K562 (cell line): ENCODE data around the gene UBE2D3. TPM values are rescaled to one million over a fixed set of nuclear protein-coding genes. Genes with fewer than 3 reads are reported as not detected.

ENCODE experiments used
- ARID1B ChIP-seq: fragments of 450-650 bp; IDR thresholded peaks from 2 replicates; pipeline ENCODE4 v1.6.1; 2016; ENCODE audit warnings: antibody characterized with exemption, mild to moderate bottlenecking, inconsistent platforms
- EGR1 ChIP-seq: fragments of 450-650 bp; conservative IDR thresholded peaks from 2 replicates; pipeline ENCODE4 v1.6.1; 2017; ENCODE audit warnings: mild to moderate bottlenecking
- MED1 ChIP-seq: sonication (generic); formaldehyde crosslinking; IDR thresholded peaks from 2 replicates; pipeline ENCODE4 v1.8.1; 2023; ENCODE audit warnings: missing genetic modification reagents, borderline replicate concordance
- NCOA1 ChIP-seq: fragments of 450-650 bp; IDR thresholded peaks from 2 replicates; pipeline ENCODE4 v1.6.1; 2016; ENCODE audit warnings: low read depth
- POLR3A ChIP-seq: IDR thresholded peaks from 2 replicates; pipeline ENCODE4 v1.6.1; 2011; ENCODE audit warnings: borderline replicate concordance, mild to moderate bottlenecking, moderate library complexity; ENCODE audit not compliant: insufficient read length, insufficient read depth; ENCODE audit errors: extremely low read depth
- RBBP5 ChIP-seq: fragments of 200-600 bp; sonication (generic); IDR thresholded peaks from 2 replicates; pipeline ENCODE4 v1.6.1; 2012; ENCODE audit warnings: borderline replicate concordance, mild to moderate bottlenecking, low read length, control low read depth, inconsistent platforms; ENCODE audit not compliant: insufficient read depth, poor library complexity, severe bottlenecking
- SMARCA5 ChIP-seq: fragments of 450-650 bp; IDR thresholded peaks from 2 replicates; pipeline ENCODE4 v1.6.1; 2016
- TCFL5 ChIP-seq: fragments of 250-450 bp; sonication (Bioruptor Pico); conservative IDR thresholded peaks from 2 replicates; pipeline ENCODE4 v1.6.1; 2021; ENCODE audit warnings: mild to moderate bottlenecking, moderate library complexity, matching md5 sums
- ZNF764 ChIP-seq: fragments of 250-450 bp; sonication (Bioruptor Pico); IDR thresholded peaks from 2 replicates; pipeline ENCODE4 v1.4.0; 2020; ENCODE audit warnings: low read depth, mild to moderate bottlenecking, moderate library complexity
- polyA plus RNA-seq, 8 experiments: library from polyadenylated mRNA; depleted of rRNA in 4 of 8; stranded (reverse) in 5 of 8; unstranded in 3 of 8; fragments of >200 nt; fragmentation: Nextera tagmentation in 2 of 8; fragmentation: Illumina TruSeq in 1 of 8; extraction: Ambion mirVana in 2 of 8; extraction: Trizol in 1 of 8; gene quantifications; 2 replicates each; pipeline versions ENCODE4 v1.2.1 to v1.2.3, GENCODE V29; 2011 to 2014; ENCODE audit warnings: inconsistent platforms in 1 of 8, missing spikeins in 1 of 8
- total RNA-seq, 7 experiments: library from RNA; depleted of rRNA in 6 of 7; stranded (reverse); fragments of >200 nt in 6 of 7; fragmentation: Illumina TruSeq in 2 of 7; extraction: Trizol in 2 of 7; gene quantifications; 2 replicates each; pipeline versions ENCODE4 v1.2.1 to v1.2.3, GENCODE V29; 2011 to 2021; ENCODE audit warnings: low replicate concordance in 1 of 7
- TF ChIP-seq, protein P1 (sequence below), 2 experiments: fragments of 200-800 bp in 1 of 2; sonication (Bioruptor generic) in 1 of 2; sonication (generic) in 1 of 2; formaldehyde crosslinking in 1 of 2; IDR thresholded peaks in 1 of 2; conservative IDR thresholded peaks in 1 of 2; 2 replicates each; pipeline versions ENCODE4 v1.5.0 to v1.6.1; 2016 to 2020; ENCODE audit warnings: missing compliant biosample characterization in 1 of 2, missing genetic modification characterization in 1 of 2, missing genetic modification reagents in 1 of 2
- TF ChIP-seq, protein P2 (sequence below), 2 experiments: fragments of 450-650 bp; IDR thresholded peaks; 2 replicates each; pipeline ENCODE4 v1.6.1; 2018; ENCODE audit warnings: mild to moderate bottlenecking in 2 of 2, low read depth in 1 of 2; ENCODE audit not compliant: partially characterized antibody in 2 of 2
- TF ChIP-seq, protein P3 (sequence below): IDR thresholded peaks from 2 replicates; pipeline ENCODE4 v1.6.1; 2011; ENCODE audit not compliant: insufficient read length; ENCODE audit errors: extremely low read depth
- TF ChIP-seq, protein P4 (sequence below), 2 experiments: fragments of 450-650 bp in 1 of 2; sonication (generic) in 1 of 2; formaldehyde crosslinking; conservative IDR thresholded peaks; 2 replicates each; pipeline versions ENCODE4 v1.4.0 to v1.8.1; 2020 to 2022; ENCODE audit warnings: mild to moderate bottlenecking in 1 of 2, missing genetic modification reagents in 1 of 2
- TF ChIP-seq, protein P5 (sequence below): IDR thresholded peaks from 2 replicates; pipeline ENCODE4 v1.6.1; 2011; ENCODE audit warnings: borderline replicate concordance, low read depth, mild to moderate bottlenecking, moderate library complexity, low read length; ENCODE audit not compliant: insufficient read depth, poor library complexity, severe bottlenecking

UBE2D3 gene
- total and polyA plus RNA-seq, 9 of the 15 experiments (the other 6 are each of a cell fraction or from before 2014, with no cell fraction given) = 191 to 618 (median 292) TPM

DNA sequence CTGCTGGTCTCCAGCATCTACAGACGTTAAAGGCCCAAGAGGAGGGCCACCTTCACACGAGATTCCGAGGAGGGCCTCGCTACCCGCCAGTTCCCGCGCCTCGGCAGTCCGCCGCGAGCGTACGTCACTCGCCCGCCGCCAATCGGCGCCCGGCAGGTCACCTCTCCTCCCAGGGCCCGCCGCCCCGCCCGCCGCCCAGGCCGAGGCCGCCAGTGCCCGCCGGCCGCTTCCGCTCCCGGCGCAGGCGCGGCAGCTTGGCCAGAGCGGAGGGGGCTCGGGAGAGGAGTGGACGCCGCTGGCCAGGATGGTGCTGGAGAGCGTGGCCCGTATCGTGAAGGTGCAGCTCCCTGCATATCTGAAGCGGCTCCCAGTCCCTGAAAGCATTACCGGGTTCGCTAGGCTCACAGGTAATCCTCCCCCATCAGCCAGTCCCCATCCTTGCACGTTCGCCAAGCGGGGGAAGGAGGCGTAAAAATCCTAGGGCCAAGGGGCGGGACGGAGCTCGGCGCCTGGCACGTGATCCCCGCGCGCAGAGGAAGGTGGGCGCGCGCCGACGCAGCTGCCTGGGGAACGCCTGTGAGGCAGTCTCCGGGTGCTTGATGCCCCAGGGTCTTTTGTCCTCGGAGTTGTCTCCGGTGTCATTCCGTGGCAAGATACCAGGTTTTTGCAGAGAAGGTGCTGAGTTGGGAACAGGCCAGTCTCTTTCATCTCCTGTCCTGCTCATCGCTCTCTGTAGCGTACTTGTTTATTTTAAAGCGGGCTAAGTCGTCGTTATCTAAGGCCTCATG lies 41.6 kb upstream of the UBE2D3 start, which contains the start of gene CISD2 (continued):
- TF ChIP-seq, protein P1, sequence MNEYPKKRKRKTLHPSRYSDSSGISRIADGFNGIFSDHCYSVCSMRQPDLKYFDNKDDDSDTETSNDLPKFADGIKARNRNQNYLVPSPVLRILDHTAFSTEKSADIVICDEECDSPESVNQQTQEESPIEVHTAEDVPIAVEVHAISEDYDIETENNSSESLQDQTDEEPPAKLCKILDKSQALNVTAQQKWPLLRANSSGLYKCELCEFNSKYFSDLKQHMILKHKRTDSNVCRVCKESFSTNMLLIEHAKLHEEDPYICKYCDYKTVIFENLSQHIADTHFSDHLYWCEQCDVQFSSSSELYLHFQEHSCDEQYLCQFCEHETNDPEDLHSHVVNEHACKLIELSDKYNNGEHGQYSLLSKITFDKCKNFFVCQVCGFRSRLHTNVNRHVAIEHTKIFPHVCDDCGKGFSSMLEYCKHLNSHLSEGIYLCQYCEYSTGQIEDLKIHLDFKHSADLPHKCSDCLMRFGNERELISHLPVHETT (CRISPR knock-in tag; conservative IDR thresholded peaks at IDR 0.05 in 1 of 2, IDR thresholded peaks at IDR 0.05 in 1 of 2) = peak in 1 of 2 experiments; percentile 68; a peak in 1 of 4 replicates
- TF ChIP-seq, protein P2, sequence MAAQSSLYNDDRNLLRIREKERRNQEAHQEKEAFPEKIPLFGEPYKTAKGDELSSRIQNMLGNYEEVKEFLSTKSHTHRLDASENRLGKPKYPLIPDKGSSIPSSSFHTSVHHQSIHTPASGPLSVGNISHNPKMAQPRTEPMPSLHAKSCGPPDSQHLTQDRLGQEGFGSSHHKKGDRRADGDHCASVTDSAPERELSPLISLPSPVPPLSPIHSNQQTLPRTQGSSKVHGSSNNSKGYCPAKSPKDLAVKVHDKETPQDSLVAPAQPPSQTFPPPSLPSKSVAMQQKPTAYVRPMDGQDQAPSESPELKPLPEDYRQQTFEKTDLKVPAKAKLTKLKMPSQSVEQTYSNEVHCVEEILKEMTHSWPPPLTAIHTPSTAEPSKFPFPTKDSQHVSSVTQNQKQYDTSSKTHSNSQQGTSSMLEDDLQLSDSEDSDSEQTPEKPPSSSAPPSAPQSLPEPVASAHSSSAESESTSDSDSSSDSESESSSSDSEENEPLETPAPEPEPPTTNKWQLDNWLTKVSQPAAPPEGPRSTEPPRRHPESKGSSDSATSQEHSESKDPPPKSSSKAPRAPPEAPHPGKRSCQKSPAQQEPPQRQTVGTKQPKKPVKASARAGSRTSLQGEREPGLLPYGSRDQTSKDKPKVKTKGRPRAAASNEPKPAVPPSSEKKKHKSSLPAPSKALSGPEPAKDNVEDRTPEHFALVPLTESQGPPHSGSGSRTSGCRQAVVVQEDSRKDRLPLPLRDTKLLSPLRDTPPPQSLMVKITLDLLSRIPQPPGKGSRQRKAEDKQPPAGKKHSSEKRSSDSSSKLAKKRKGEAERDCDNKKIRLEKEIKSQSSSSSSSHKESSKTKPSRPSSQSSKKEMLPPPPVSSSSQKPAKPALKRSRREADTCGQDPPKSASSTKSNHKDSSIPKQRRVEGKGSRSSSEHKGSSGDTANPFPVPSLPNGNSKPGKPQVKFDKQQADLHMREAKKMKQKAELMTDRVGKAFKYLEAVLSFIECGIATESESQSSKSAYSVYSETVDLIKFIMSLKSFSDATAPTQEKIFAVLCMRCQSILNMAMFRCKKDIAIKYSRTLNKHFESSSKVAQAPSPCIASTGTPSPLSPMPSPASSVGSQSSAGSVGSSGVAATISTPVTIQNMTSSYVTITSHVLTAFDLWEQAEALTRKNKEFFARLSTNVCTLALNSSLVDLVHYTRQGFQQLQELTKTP (IDR thresholded peaks at IDR 0.05; ENCODE audit: low read depth in 1 of 2, partially characterized antibody in 2 of 2) = no peak
- TF ChIP-seq ARID1B (no peak), MED1 (CRISPR knock-in tag) (no peak), NCOA1 (peak; percentile 37; the same call in 1 of the 2 replicates), ZNF764 (CRISPR knock-in tag) (no peak), EGR1 (no peak; the same call in 1 of the 2 replicates), SMARCA5 (no peak), TCFL5 (CRISPR knock-in tag) (no peak), RBBP5 (peak; percentile 92), POLR3A (no peak)
- TF ChIP-seq, protein P3, sequence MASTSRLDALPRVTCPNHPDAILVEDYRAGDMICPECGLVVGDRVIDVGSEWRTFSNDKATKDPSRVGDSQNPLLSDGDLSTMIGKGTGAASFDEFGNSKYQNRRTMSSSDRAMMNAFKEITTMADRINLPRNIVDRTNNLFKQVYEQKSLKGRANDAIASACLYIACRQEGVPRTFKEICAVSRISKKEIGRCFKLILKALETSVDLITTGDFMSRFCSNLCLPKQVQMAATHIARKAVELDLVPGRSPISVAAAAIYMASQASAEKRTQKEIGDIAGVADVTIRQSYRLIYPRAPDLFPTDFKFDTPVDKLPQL = no peak
- TF ChIP-seq, protein P4, sequence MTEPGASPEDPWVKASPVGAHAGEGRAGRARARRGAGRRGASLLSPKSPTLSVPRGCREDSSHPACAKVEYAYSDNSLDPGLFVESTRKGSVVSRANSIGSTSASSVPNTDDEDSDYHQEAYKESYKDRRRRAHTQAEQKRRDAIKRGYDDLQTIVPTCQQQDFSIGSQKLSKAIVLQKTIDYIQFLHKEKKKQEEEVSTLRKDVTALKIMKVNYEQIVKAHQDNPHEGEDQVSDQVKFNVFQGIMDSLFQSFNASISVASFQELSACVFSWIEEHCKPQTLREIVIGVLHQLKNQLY (CRISPR knock-in tag; conservative IDR thresholded peaks at IDR 0.05) = 0 out of 4 replicates have a peak, but pooled peaks of 1 of the 2 experiments have one; percentile 51
- TF ChIP-seq, protein P5, sequence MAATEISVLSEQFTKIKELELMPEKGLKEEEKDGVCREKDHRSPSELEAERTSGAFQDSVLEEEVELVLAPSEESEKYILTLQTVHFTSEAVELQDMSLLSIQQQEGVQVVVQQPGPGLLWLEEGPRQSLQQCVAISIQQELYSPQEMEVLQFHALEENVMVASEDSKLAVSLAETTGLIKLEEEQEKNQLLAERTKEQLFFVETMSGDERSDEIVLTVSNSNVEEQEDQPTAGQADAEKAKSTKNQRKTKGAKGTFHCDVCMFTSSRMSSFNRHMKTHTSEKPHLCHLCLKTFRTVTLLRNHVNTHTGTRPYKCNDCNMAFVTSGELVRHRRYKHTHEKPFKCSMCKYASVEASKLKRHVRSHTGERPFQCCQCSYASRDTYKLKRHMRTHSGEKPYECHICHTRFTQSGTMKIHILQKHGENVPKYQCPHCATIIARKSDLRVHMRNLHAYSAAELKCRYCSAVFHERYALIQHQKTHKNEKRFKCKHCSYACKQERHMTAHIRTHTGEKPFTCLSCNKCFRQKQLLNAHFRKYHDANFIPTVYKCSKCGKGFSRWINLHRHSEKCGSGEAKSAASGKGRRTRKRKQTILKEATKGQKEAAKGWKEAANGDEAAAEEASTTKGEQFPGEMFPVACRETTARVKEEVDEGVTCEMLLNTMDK = no peak
